ENCODE results near the gene SORCS2.

Gene SORCS2

GRCh38 chr4:7195546-7196287 lies 3.4 kb downstream of the SORCS2 start:
- no peak for DNase-seq (ENCODE audit: low read depth)
- H3K4me3 ChIP-seq (ENCODE audit: low read depth, low read length), result no peak overlapping the region
- no peak for TF ChIP-seq POLR2A (IDR thresholded peaks at IDR 0.05; ENCODE audit: extremely low read depth, insufficient read length)
- no peak for TF ChIP-seq MYC (IDR thresholded peaks at IDR 0.05; ENCODE audit: low read depth, low read length)
- TF ChIP-seq CTCF (IDR thresholded peaks at IDR 0.05; ENCODE audit: low read depth, low read length), result no peak
- TF ChIP-seq MAX (IDR thresholded peaks at IDR 0.05; ENCODE audit: low read depth, low read length), result no peak

GRCh38 chr4:7196288-7196651 lies 3.9 kb downstream of the SORCS2 start:
- DNase-seq (ENCODE audit: low read depth), result no peak
- no peak overlapping the region for H3K4me3 ChIP-seq (ENCODE audit: low read depth, low read length)
- TF ChIP-seq MYC (IDR thresholded peaks at IDR 0.05; ENCODE audit: low read depth, low read length), result no peak
- TF ChIP-seq POLR2A (IDR thresholded peaks at IDR 0.05; ENCODE audit: extremely low read depth, insufficient read length), result no peak
- no peak for TF ChIP-seq MAX (IDR thresholded peaks at IDR 0.05; ENCODE audit: low read depth, low read length)
- TF ChIP-seq CTCF (IDR thresholded peaks at IDR 0.05; ENCODE audit: low read depth, low read length), result no peak

- no peak overlapping the region for H3K4me3 ChIP-seq (ENCODE audit: low read depth, low read length)
- DNase-seq (ENCODE audit: low read depth), result no peak
- TF ChIP-seq POLR2A (IDR thresholded peaks at IDR 0.05; ENCODE audit: extremely low read depth, insufficient read length) (no peak), CTCF (IDR thresholded peaks at IDR 0.05; ENCODE audit: low read depth, low read length) (no peak), MAX (IDR thresholded peaks at IDR 0.05; ENCODE audit: low read depth, low read length) (no peak), MYC (IDR thresholded peaks at IDR 0.05; ENCODE audit: low read depth, low read length) (no peak)
Observed at GRCh38 chr4:7196736-7197135, 4.4 kb downstream of the SORCS2 start.

GRCh38 chr4:7197910-7198309 lies 5.6 kb downstream of the SORCS2 start:
- H3K4me3 ChIP-seq (ENCODE audit: low read depth, low read length), result no peak overlapping the region
- TF ChIP-seq MYC (IDR thresholded peaks at IDR 0.05; ENCODE audit: low read depth, low read length), result no peak
- no peak for TF ChIP-seq POLR2A (IDR thresholded peaks at IDR 0.05; ENCODE audit: extremely low read depth, insufficient read length)
- TF ChIP-seq CTCF (IDR thresholded peaks at IDR 0.05; ENCODE audit: low read depth, low read length), result no peak
- TF ChIP-seq MAX (IDR thresholded peaks at IDR 0.05; ENCODE audit: low read depth, low read length), result no peak
- DNase-seq (ENCODE audit: low read depth), result no peak

GRCh38 chr4:7198440-7199128 lies 6.2 kb downstream of the SORCS2 start:
- peak; percentile 32 for DNase-seq (ENCODE audit: low read depth)
- TF ChIP-seq POLR2A (IDR thresholded peaks at IDR 0.05; ENCODE audit: extremely low read depth, insufficient read length) (no peak), CTCF (IDR thresholded peaks at IDR 0.05; ENCODE audit: low read depth, low read length) (no peak), MAX (IDR thresholded peaks at IDR 0.05; ENCODE audit: low read depth, low read length) (no peak), MYC (IDR thresholded peaks at IDR 0.05; ENCODE audit: low read depth, low read length) (no peak)
- H3K4me3 ChIP-seq (ENCODE audit: low read depth, low read length), result no peak overlapping the region
